Erythroblast (primary cell): ENCODE data around the gene ADAP1.

Experiments used
- DNase-seq, 2 experiments: peaks; one replicate each; lab custom pipeline; 2025; lab: John Stamatoyannopoulos, UW
- GATA1 ChIP-seq: IDR thresholded peaks from 2 replicates; pipeline ENCODE4 v1.6.1; 2011; ENCODE audit warnings: low read depth, mild to moderate bottlenecking, control low read depth, low read length, moderate library complexity
- POLR2A ChIP-seq: IDR thresholded peaks from 2 replicates; pipeline ENCODE4 v1.6.1; 2011; ENCODE audit warnings: mild to moderate bottlenecking, low read length

Gene ADAP1

DNA sequence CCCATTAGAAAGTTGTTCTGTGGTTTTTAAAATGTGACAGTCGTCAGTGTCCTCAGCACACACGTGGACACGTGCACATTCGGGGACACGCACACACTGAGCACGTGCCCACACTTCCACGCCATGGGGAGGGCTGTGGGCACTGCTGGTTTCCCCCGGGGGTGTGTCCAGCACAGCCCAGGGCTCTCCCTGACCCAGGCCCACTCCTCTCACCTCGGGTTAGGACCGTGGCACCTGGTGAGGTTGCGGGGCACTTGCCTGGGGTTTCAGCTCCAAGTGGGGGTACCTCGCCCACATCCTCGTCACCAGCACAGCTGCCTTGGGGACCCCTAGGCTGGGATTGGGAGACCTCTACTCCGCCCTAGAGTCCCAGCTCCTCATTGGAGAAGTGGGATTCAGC is 57.4 kb downstream of the ADAP1 start:
- TF ChIP-seq POLR2A (no peak), GATA1 (no peak)
- no peak for DNase-seq

DNA sequence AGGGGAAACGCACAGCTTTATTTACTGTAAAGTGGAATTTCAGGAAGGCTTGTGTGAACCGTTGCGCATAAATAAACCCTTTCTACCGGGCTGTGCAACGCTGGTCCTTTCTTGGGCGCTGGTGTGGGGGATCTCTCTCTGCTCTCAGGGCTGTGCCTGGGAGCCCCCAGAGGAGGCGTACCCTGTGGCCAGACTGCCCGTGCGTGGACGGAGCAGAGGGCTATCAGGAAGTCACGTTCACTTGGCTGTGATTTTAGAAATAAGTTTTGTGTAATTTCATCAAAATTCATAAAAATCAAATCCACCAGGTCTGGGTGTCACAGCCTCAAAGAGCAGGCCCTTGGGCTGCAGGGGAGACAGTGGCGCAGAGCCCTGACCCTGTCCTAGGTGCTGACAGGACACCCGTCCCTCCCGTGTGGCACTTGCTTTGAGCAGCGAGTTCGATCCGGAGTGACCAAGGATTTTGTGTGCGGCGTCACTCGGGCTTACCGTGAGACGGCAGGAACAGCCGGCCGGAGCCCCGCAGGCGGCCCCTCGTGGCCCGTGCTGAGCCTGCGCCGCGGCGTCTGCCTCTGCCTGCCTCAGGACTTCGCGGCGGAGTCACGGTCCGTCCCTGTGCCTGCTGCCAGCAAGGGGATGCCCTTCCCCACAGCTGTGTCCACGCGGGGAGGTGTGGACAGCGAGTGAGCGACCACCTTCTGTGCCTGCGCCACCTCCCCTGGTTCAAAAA is 58.0 kb downstream of the ADAP1 start:
- DNase-seq = no peak
- TF ChIP-seq GATA1 (no peak), POLR2A (no peak)

DNA sequence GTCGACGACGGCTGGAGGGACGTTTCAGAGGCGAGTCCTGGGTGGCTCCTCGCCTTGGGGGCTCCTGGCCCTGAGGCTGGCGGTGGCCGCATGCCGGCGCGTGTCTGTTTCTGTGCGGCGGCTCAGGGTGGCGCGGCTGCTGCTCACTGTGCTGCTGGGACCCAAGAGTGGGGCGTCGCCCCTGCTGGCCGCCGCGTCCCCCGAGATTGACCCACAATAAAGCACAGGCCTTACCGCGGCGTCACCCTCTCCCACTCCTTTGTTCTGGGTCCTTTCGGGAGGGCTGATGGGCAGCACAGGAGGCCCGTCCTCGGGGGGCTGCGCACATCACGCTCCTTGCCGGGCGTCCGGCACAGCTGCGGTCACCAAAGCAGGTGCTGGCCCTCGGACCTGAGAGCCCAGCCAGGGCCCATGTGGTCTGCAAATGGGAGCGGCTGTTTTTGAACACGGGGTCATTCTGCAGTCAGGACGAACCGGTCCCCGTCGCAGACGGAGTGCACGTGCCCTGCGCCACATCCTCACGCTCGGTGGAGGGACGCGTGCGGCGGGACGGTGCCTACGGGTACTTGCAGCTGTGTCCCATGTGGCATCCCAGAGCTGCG is 58.9 kb downstream of the ADAP1 start:
- TF ChIP-seq GATA1 = no peak
- TF ChIP-seq POLR2A = no peak
- no peak for DNase-seq

DNA sequence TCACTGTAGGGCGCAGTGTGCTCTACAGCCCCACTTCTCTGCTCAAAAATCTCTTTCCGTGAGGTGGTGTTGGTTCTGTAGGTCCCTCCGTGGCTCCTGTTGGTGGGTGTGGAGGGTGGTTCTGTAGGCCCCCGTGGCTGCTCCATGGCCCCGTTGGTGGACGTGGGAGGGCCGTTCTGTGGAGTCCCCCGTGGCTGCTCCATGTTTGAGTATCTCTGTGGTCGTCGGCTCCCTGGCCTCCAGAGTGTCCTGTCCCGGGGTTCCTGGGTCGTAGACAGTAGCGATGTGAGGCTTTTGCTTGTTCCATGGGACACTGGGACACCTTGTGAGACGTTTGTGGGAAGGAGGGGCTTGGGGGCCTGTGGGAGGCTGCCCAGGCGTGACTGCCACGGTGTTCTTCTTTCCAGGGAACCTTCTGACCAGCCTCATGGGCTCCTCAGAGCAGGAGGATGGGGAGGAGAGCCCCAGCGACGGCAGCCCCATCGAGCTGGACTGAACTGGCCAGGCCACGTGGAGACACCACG is 59.5 kb downstream of the ADAP1 start:
- DNase-seq = no peak
- no peak for TF ChIP-seq GATA1
- no peak for TF ChIP-seq POLR2A

DNA sequence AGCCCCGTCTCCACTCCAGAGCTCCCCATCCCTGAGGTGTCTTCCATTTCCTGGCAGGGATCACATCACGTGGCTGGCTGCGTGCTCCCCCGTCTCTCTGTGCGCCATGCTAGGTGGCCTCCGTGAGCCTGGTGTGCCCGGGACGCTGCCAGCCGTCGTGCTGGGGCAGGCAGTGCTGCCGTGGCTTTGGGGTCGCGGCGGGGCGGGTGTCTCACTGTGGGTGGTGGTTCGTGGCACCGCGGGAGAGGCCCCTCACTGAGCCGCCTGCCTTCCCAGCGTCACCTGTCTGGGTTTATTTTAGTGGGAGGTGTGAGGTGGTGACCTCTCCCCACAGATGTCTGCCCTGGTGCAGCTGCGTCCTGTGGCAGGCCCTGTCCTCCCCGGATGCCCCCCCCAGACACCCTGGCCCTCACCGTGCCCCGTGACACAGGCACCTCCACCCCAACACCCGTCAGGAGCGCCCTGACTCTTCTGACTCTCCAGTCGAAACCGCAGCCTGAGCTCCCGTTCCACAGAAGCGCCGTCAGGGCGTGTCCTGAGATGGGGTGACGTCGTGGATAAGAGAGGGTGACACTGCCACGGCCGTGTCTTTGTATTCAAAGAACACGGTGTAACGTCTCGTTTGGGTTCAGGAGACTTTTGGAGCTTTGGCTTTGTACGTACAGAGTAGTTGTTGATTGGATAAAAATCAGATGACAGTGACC is 60.2 kb downstream of the ADAP1 start:
- TF ChIP-seq POLR2A = no peak
- TF ChIP-seq GATA1 = no peak
- DNase-seq = no peak

DNA sequence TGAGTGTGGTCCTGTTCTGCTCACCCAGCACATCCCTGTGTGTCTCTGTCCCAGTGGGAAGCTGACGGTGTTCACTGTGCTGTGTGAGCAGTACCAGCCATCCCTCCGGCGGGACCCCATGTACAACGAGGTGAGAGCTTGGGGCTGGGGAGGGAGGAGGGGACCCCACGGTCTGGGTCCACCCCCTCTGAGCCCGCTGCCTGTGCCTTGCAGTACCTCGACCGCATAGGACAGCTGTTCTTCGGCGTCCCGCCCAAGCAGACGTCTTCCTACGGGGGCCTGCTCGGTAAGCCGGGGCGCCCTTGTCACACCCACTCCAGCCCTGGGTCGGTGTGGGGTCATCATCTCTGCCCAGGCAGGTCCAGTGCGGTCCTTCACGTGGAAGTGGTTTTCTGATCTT is 60.8 kb downstream of the ADAP1 start:
- no peak for DNase-seq
- TF ChIP-seq POLR2A (no peak), GATA1 (no peak)

DNA sequence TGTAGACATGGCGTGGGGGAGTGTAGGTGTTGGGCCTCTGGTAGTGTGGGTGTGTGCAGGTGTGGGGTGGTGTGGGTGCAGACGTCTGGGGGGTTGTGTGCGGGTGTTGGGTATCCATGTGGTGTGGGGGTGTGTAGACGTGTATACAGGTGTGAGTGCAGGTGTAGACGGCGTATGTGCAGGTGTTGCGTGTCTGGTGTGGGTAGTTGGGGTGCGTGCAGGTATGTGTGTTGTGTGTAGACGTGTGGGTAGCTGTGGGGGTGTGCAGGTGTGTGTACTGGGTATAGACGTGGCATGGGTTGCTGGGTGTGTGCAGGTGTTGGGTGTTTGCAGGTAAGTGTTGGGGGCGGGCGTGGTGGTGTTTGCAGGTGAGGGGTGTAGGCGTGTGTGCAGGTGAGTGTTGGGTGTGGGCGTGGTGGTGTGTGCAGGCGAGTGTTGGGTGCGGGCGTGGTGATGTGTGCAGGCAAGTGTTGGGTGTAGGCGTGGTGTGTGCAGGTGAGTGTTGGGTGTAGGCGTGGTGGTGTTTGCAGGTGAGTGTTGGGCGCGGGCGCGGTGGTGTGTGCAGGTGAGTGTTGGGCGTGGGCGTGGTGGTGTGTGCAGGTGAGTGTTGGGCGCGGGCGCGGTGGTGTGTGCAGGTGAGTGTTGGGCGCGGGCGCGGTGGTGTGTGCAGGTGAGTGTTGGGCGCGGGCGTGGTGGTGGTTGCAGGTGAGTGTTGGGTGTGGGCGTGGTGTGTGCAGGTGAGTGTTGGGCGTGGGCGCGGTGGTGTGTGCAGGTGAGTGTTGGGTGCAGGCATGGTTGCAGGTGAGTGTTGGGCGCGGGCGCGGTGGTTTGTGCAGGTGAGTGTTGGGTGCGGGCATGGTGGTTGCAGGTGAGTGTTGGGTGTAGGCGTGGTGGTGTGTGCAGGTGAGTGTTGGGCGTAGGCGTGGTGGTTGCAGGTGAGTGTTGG is 61.6 kb downstream of the ADAP1 start:
- TF ChIP-seq GATA1 (no peak), POLR2A (no peak)
- DNase-seq = no peak

DNA sequence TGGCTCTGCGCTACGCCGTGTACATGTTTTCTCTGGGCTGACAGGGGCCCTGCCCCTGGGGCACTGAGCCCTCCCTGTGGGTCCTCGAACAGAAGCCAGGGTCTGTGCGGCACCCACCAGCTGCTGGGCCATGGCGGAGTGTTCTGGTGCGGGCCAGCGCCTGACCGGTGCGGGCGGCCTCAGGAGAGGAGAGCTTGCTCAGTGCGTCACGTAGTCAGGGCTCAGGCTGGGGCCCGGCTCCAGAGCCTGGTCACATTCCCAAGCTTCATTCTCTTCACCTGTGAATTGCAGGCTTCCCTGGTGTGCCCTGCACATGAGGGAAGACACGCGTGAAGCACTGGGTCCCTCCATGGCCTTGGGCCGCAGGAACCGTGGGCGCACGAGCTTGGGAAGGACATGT is 62.7 kb downstream of the ADAP1 start:
- TF ChIP-seq GATA1 (no peak), POLR2A (no peak)
- no peak for DNase-seq

DNA sequence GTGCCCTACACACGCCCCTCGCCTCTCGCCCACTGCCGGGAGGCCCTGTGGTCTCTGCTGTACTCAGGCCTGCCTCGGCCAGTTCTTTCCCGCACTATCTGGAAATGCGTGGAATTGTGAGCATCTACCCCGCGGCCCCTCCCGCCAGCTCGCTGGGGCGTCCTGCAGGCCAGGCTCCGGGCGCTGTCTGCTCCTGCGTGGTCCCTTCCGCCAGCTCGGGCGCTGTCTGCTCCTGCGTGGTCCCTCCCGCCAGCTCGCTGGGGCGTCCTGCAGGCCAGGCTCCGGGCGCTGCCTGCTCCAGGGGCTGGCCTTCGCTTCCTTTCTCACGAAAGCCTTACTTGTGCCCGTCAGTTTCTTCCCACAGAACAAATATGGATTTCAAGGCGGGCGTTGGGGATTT is 63.2 kb downstream of the ADAP1 start:
- no peak for DNase-seq
- no peak for TF ChIP-seq GATA1
- TF ChIP-seq POLR2A = no peak

DNA sequence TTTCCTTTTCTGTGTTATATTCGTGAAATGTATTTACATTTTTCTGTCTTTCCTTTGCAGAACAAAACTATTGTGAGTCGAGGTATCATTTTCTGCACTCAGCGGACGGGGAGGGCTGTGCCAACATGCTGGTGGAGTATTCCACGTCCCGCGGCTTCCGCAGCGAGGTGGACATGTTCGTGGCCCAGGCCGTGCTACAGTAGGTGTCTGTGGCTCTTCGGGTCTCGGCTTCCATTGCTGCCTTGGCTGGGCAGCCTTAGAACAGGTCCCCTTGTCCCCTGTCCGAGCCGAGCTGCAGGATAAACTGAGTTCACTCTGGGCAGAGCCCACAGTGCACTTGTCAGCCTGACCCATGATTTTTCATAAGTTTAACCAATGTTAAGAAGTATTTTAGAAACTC is 63.6 kb downstream of the ADAP1 start:
- DNase-seq = no peak
- TF ChIP-seq GATA1 = no peak

DNA sequence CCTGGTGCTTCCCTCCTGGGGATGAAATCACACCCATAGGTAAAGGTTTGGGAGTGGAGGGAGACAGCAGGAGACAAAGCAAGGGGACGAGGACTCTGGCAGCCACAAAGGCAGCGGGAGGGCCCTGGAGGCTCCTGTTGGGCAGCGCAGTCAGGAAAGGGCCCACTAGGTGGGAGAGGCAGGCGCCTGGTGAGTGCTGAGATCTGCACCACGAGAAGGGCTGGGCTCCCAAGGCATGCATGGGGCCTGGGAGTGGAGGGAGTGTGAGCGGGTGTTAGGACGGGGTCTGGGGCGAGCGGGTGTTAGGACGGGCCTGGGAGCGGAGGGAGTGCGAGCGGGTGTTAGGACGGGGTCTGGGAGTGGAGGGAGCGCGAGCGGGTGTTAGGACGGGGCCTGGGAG is 65.1 kb downstream of the ADAP1 start:
- TF ChIP-seq POLR2A = no peak
- TF ChIP-seq GATA1 = no peak
- DNase-seq = no peak

DNA sequence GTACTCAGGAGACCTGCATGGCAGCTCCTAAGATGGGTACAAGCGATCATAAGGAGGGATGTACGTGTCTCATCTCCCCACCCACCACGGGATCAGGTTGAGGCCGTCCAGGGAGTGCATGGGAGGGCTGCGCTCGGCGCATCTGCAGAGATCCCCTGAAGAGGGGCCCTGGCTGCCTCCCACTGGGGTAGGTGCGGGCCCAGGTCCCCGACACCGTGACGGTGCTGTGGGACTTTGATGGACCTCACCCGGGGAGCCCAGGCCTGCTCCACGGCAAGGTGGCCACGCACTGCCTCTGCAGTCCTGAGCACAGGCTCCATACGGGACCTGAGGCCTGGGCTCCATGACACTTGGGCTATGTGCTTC is 65.5 kb downstream of the ADAP1 start:
- no peak for DNase-seq
- TF ChIP-seq GATA1 (no peak), POLR2A (no peak)

DNA sequence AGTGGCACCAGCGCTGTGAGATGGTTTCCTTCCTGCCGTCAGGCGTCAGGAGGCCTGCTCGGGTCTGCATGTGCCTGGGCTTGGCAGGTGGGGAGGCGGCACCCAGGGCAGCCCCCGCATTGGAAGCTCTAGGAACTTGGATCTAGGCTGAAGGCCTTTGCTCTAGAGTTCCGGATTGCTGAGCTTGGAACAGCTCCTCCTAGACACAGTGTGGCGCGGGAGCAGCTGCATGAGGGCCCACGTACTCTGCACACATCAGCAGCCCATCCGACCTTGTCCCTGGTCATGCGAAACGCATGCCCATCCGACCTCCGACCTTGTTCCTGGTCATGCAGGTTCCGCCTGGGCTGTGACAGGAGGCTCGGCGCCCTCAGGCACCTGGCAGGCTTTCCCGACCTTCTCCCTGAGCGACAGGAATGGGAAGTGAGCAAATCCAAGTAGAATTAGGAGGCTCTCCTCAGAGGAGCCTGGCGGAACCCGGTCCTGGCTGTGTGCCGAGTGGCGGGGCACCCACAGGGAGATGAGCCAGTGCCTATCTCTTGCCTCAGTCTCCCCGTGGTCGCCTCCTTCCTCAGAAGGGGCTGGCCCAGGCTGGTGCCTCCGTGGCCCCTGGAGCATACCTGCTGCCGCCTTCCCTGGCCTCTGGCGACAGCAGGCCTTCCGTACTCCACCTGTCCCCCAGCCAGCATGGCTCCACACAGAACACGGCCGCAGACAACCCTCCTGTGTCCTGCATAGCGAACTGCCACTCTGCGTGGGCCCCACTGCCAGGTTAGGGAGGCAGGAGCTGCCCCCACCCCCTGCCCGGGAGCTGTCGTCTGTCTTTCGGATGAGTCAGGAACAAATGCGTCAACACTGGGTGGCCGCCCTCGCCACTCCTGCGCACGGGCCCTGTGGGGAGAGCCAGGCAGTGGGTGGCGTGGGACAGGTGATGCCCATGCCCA is 66.1 kb downstream of the ADAP1 start:
- no peak for TF ChIP-seq GATA1
- TF ChIP-seq POLR2A = no peak
- no peak for DNase-seq
